Gastroesophageal sphincter (tissue), 3 donors: ENCODE measurements around the gene ATP12A.

ENCODE experiments used
- CTCF ChIP-seq, 4 experiments: fragments of 200-600 bp in 2 of 4; fragments of 450-650 bp in 2 of 4; sonication (generic) in 1 of 4; IDR thresholded peaks; one replicate each; pipeline ENCODE4 v1.5.1; 2017 to 2019; ENCODE audit warnings: antibody characterized with exemption in 4 of 4, mild to moderate bottlenecking in 2 of 4, moderate library complexity in 2 of 4
- POLR2A ChIP-seq, 2 donors: fragments of 450-650 bp; IDR thresholded peaks; one replicate each; pipeline ENCODE4 v1.6.1; 2017; ENCODE audit warnings: antibody characterized with exemption in 2 of 2, mild to moderate bottlenecking in 2 of 2, moderate library complexity in 1 of 2

- TF ChIP-seq POLR2A (IDR thresholded peaks at IDR 0.05) (no peak), CTCF (IDR thresholded peaks at IDR 0.05) (no peak)
These were observed 11.1 kb upstream of the ATP12A start for GRCh38 chr13:24668955-24669582.
